HUES6 (cell line): ENCODE results near the gene DAPK1.

ENCODE experiments used
- H3K27ac ChIP-seq: 2 replicates; pipeline ENCODE4 v1.7.0; 2013; ENCODE audit warnings: low read depth, mild to moderate bottlenecking, low read length, inconsistent platforms
- H3K27me3 ChIP-seq: 2 replicates; pipeline ENCODE4 v1.6.1; 2013; ENCODE audit warnings: low read length; ENCODE audit not compliant: control insufficient read depth, insufficient read depth
- H3K36me3 ChIP-seq: 2 replicates; pipeline ENCODE4 v1.6.1; 2013; ENCODE audit warnings: low read length; ENCODE audit not compliant: control insufficient read depth, insufficient read depth
- H3K4me1 ChIP-seq: 2 replicates; pipeline ENCODE4 v1.6.1; 2013; ENCODE audit warnings: low read length; ENCODE audit not compliant: control insufficient read depth, insufficient read depth
- H3K4me3 ChIP-seq: 2 replicates; pipeline ENCODE4 v1.5.1; 2013; ENCODE audit warnings: low read depth, low read length
- H3K9ac ChIP-seq: one replicate; pipeline ENCODE4 v1.6.1; 2013; ENCODE audit warnings: mild to moderate bottlenecking, low read length
- H3K9me3 ChIP-seq: 2 replicates; pipeline ENCODE4 v1.6.1; 2013; ENCODE audit warnings: low read depth, low read length; ENCODE audit not compliant: control insufficient read depth, insufficient read depth

Gene DAPK1

GRCh38 chr9:87507576-87507975 is 9.9 kb downstream of the DAPK1 start:
- Histone ChIP-seq H3K27ac (no peak overlapping the region), H3K4me3 (no peak overlapping the region), H3K4me1 (no peaks in the 10 kb centered on the region), H3K9me3 (no peaks in the 10 kb centered on the region), H3K36me3 (peaks cover 57% of the 10 kb centered on the region), H3K27me3 (no peaks in the 10 kb centered on the region), H3K9ac (no peak overlapping the region)

- Histone ChIP-seq H3K27me3 (no peaks in the 10 kb centered on the region), H3K9me3 (no peaks in the 10 kb centered on the region), H3K27ac (no peak overlapping the region), H3K9ac (no peak overlapping the region), H3K4me3 (no peak overlapping the region), H3K4me1 (peaks cover 1% of the 10 kb centered on the region; the same call in 1 of the 2 replicates), H3K36me3 (peaks cover 41% of the 10 kb centered on the region)
Observed at GRCh38 chr9:87510252-87510683, 12.6 kb downstream of the DAPK1 start.

- H3K4me3 ChIP-seq, result no peak overlapping the region
- H3K4me1 ChIP-seq, result peaks cover 22% of the 10 kb centered on the region
- no peaks in the 10 kb centered on the region for H3K9me3 ChIP-seq
- no peak overlapping the region for H3K9ac ChIP-seq
- H3K36me3 ChIP-seq, result peaks cover 24% of the 10 kb centered on the region
- no peaks in the 10 kb centered on the region for H3K27me3 ChIP-seq
- H3K27ac ChIP-seq, result no peak overlapping the region
Observed at GRCh38 chr9:87512311-87512710, 14.6 kb downstream of the DAPK1 start.

- H3K9ac ChIP-seq, result no peak overlapping the region
- H3K9me3 ChIP-seq, result no peaks in the 10 kb centered on the region
- H3K4me1 ChIP-seq, result peaks cover 23% of the 10 kb centered on the region
- no peak overlapping the region for H3K27ac ChIP-seq
- H3K27me3 ChIP-seq, result no peaks in the 10 kb centered on the region
- H3K4me3 ChIP-seq, result no peak overlapping the region
- peaks cover 24% of the 10 kb centered on the region for H3K36me3 ChIP-seq
Observed at GRCh38 chr9:87513161-87513560, 15.5 kb downstream of the DAPK1 start.

- Histone ChIP-seq H3K4me1 (peaks cover 31% of the 10 kb centered on the region), H3K4me3 (no peak overlapping the region), H3K27me3 (no peaks in the 10 kb centered on the region)
Observed at GRCh38 chr9:87513880-87514535, 16.3 kb downstream of the DAPK1 start.

GRCh38 chr9:87515006-87515405 is 17.3 kb downstream of the DAPK1 start:
- Histone ChIP-seq H3K4me1 (peaks cover 40% of the 10 kb centered on the region), H3K9me3 (no peaks in the 10 kb centered on the region), H3K27ac (no peak overlapping the region), H3K27me3 (no peaks in the 10 kb centered on the region), H3K4me3 (no peak overlapping the region), H3K36me3 (peaks cover 22% of the 10 kb centered on the region), H3K9ac (no peak overlapping the region)

More at GRCh38 chr9:87513880-87514535, 16.3 kb downstream of the DAPK1 start:
- no peak overlapping the region for H3K27ac ChIP-seq
- H3K9me3 ChIP-seq, result no peaks in the 10 kb centered on the region
- no peak overlapping the region for H3K9ac ChIP-seq
- H3K36me3 ChIP-seq, result peaks cover 24% of the 10 kb centered on the region

GRCh38 chr9:87515588-87516221 is 18.0 kb downstream of the DAPK1 start:
- peak overlapping the region; percentile 4; the same call in 1 of the 2 replicates for H3K27ac ChIP-seq
- no peaks in the 10 kb centered on the region for H3K27me3 ChIP-seq
- peaks cover 43% of the 10 kb centered on the region for H3K4me1 ChIP-seq
- peaks cover 15% of the 10 kb centered on the region for H3K36me3 ChIP-seq
- H3K4me3 ChIP-seq, result no peak overlapping the region
- H3K9ac ChIP-seq, result peak overlapping the region; percentile 27
- no peaks in the 10 kb centered on the region for H3K9me3 ChIP-seq

- Histone ChIP-seq H3K9ac (peak overlapping the region; percentile 27), H3K4me1 (peaks cover 43% of the 10 kb centered on the region), H3K36me3 (peaks cover 12% of the 10 kb centered on the region), H3K9me3 (no peaks in the 10 kb centered on the region), H3K27ac (peak overlapping the region; percentile 4; the same call in 1 of the 2 replicates), H3K4me3 (no peak overlapping the region), H3K27me3 (no peaks in the 10 kb centered on the region)
Observed at GRCh38 chr9:87516222-87516925, 18.7 kb downstream of the DAPK1 start.

- no peak overlapping the region for H3K9ac ChIP-seq
- no peak overlapping the region for H3K27ac ChIP-seq
- peaks cover 43% of the 10 kb centered on the region for H3K4me1 ChIP-seq
- no peaks in the 10 kb centered on the region for H3K27me3 ChIP-seq
- no peak overlapping the region for H3K4me3 ChIP-seq
- peaks cover 11% of the 10 kb centered on the region for H3K36me3 ChIP-seq
- no peaks in the 10 kb centered on the region for H3K9me3 ChIP-seq
Observed at GRCh38 chr9:87516926-87517290, 19.2 kb downstream of the DAPK1 start.

GRCh38 chr9:87517732-87518131 is 20.1 kb downstream of the DAPK1 start:
- Histone ChIP-seq H3K9me3 (no peaks in the 10 kb centered on the region), H3K27ac (no peak overlapping the region), H3K4me3 (no peak overlapping the region), H3K4me1 (peaks cover 43% of the 10 kb centered on the region), H3K36me3 (peaks cover 6% of the 10 kb centered on the region; the same call in 1 of the 2 replicates), H3K27me3 (no peaks in the 10 kb centered on the region), H3K9ac (no peak overlapping the region)
